ENCODE results near the gene CR1.
"Not testable (repeated sequence)": the region's sequence is repeated elsewhere in the genome, so short reads cannot be mapped to it uniquely, and the experiment has no call there.

CR1 gene

GRCh38 chr1:207644166-207644851 lies 148.4 kb downstream of the CR1 start:
- DNase-seq (ENCODE audit: low spot score), result no peak

GRCh38 chr1:207644852-207645634 lies 149.1 kb downstream of the CR1 start, which contains the start of gene CR1L:
Gene CR1L (plus strand): TSS chr1:207645133. CDS start chr1:207645234, 101 bp downstream.
- DNase-seq (ENCODE audit: low spot score), result peak; percentile 54

DNA sequence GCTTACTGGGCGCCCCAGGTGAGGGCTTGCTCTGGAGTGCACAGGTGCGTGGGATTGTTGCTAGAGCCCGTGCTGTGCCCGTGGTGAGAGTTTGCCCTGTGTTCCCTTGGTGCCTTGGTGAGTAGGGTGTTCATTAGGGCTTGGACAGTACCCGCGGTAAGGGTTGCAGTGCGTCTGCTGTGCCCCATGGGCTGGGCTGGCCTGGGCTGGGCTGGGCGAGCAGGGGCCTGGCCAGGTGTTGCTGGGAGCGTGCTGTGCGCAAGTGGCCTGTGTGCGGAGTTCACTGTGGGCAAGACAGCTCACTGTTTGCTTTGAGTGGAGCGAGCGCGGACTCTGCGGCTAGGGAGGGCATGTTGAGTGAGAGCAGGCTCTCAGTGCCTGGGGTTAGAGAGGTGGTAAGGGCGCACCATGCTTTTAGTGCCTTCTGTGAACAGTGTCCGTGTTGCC lies 149.7 kb downstream of the CR1 start:
- no peak for DNase-seq (ENCODE audit: low spot score)

- no peak for DNase-seq (ENCODE audit: low spot score)
Observed at GRCh38 chr1:207646171-207646570, 150.2 kb downstream of the CR1 start.

DNA sequence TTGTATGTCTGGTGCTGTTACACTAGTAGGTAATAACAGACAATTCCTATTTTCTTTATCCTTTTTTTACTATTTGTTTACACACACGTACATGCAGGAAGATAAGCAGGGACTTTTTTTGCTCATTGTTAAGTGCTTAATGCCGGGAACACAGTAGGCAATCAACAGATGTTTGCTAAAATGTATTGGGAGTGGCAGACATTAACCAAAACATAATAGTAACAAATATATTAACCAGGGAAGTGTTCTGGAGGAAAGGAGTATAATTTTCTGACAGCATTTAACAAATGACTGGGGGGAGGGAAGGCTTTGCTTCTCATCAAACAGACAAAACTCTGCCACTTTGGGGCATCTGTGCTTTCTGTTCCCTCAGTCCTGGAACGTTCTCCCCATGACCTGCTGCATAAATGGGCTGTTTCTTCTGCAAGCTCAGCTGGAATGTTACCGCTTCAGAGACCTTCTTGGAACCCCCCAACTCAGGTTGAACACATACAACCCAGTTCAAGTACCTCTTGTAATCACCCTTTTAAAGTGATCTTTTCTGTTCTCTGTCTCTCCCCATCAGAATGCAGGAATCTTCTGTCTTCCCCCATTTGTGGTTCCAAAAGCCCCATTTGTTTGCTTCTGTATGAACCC lies 151.1 kb downstream of the CR1 start:
- DNase-seq (ENCODE audit: low spot score), result no peak

DNA sequence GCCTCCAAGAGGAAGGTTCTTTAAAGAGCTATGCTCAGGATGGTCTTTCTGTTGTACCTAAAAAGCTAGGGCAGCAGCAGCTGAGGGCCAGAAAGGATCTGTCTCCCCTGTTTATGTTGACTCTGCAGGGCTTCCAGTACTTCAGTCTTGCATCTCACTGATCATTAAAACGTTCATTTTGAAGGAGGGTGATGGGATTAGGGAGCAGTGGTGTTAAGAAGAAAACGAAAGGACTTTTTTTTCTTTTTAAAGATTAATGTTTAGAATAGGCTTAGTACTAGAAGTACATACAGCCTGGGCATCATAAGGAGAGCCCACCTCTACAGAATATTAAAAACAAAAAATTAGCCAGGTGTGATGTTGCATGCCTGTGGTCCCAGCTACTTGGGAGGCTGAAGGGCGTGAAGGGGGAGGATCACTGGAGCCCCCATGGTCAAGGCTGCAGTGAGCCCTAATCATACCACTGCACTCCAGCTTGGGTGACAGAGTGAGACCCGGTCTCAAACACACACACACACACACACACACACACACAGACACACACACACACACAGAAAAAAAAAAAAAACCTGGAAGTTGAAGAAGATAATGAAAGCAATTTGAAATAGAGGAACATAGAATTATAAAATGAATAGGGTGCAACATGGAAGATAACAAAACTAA lies 151.8 kb downstream of the CR1 start:
- no peak for DNase-seq (ENCODE audit: low spot score)

- DNase-seq (ENCODE audit: low spot score), result no peak
Observed at GRCh38 chr1:207648334-207649209, 152.6 kb downstream of the CR1 start.

- DNase-seq (ENCODE audit: low spot score), result no peak
Observed at GRCh38 chr1:207649210-207649753, 153.3 kb downstream of the CR1 start.

DNA sequence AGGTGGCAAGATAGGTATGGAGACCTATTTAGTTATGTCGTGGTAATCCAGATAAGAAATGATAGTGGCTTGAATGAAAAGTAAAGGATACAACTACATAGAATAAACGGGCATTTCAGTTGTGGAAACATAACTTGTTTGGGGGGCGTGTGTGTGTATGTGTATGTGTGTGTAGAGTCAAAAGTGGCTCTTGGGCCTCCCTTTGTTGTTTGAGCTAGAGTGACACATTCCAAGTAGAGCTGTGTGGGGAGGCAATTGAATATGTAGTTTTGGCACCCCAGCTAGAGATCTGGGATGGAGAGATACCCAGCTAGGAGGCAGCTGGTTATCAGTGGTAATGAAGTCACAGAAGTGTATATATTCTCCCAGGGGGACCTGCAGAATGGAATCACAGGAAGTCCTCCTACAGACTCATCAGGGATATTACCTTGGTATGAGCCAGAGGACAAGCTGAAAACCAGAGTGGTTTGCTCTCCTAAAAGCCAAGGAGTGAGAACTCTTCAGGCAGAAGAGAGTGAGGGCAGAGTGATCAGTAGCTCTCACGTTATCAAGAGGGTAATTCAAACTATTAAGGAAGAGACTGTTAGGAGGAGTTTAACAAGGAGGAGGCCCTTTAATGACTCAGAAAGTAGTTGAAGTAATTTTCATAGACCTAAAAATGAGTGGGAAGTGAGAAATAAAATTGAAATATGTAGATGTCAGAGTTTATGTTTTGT lies 154.1 kb downstream of the CR1 start:
- DNase-seq (ENCODE audit: low spot score), result no peak

GRCh38 chr1:207651583-207651982 lies 155.6 kb downstream of the CR1 start:
- DNase-seq (ENCODE audit: low spot score), result no peak

DNA sequence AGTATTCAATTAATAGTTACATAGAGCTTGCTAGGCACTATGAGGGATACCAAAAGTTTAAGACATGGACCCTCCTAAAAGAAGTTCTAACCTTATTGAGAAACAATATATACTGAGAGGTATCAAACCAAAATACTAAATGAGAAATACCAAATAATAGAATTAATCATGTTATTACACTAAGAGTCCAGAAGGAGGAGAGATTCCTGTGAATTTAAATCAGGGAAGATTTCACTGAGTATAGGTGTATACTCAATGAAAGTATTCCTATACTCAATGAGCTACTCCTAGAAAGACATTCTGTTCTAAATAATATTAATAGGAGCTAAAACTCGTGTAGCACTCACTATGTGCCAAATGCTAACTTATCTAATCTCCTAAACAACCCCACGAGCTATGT lies 158.4 kb downstream of the CR1 start:
- DNase-seq (ENCODE audit: low spot score), result no peak

- DNase-seq (ENCODE audit: low spot score), result no peak
Observed at GRCh38 chr1:207658408-207658807, 162.5 kb downstream of the CR1 start.

GRCh38 chr1:207658904-207659485 lies 163.0 kb downstream of the CR1 start:
- DNase-seq (ENCODE audit: low spot score), result no peak

- DNase-seq (ENCODE audit: low spot score), result no peak
Observed at GRCh38 chr1:207659545-207660153, 163.7 kb downstream of the CR1 start.

- DNase-seq (ENCODE audit: low spot score), result not testable (repeated sequence)
Observed at GRCh38 chr1:207661420-207661819, 165.5 kb downstream of the CR1 start.

DNA sequence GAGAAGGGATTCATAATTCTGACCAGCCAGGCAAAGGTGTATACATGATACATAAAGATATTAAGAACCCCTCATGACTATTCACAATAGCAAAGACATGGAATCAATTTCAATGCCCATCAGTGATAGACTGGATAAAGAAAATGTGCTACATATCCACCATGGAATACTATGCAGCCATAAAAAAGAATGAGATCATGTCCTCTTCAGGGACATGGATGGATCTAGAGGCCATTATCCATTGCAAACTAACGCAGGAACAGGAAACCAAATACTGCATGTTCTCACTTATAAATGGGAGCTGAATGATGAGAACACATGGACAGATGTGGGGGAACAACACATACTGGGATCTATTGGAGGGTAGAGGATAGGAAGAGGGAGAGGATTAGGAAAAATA lies 170.4 kb downstream of the CR1 start:
- no peak for DNase-seq (ENCODE audit: low spot score)

GRCh38 chr1:207669528-207670009 lies 173.6 kb downstream of the CR1 start:
- no peak for DNase-seq (ENCODE audit: low spot score)

DNA sequence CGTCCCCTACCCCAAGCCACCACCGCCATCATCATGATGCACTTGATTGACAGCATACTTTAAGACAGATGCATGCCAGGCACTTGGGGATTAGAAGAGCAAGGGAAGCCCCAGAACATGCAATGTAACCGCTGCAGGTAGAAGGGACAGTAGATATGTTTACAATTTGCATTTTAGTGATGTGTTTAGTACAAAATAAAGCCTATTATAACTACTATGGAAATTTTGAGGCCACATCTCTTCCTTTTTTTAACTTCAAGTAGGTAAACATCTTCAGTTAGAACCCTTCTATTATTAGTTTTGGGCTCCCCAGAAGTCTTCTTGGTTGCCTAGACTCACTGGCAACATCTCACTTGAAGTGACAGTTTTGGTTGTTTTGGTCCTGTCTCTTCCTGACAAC lies 174.2 kb downstream of the CR1 start:
- no peak for DNase-seq (ENCODE audit: low spot score)

DNA sequence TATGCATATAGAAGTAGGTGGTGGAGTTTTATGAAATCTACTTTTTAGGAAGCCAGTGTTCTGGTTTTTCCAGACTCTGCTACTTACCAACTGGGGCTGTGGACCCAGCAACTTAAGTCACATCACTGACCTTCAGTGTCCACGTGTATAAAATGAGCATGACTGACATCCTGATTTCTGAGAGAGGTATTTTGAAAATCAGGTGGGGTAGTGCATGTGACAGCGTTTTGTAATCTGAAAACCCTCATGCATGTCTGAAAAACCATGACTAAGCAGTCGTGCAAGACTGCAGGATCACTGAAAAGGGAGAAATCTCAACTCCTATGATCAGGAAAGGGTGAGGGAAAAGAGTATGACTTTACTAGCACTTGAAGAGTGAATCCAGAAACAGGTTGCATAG lies 175.0 kb downstream of the CR1 start:
- no peak for DNase-seq (ENCODE audit: low spot score)

Measured in SK-N-DZ (cell line).